Endodermal cell (in vitro differentiated cells): ENCODE measurements around the gene TCEANC2. TPM values are rescaled to one million over a fixed set of nuclear protein-coding genes. Genes with fewer than 3 reads are reported as not detected.
A peak's percentile ranks its signal among the peaks of the same experiment; 100 is the strongest.

Experiments used
- DNase-seq: peaks from one replicate; pipeline ENCODE4 v3.0.0-alpha.2; 2017
- H3K27ac ChIP-seq: 2 replicates; pipeline ENCODE4 v1.5.1; 2013; ENCODE audit warnings: mild to moderate bottlenecking, low read depth, low read length, moderate library complexity
- H3K27me3 ChIP-seq: 2 replicates; pipeline ENCODE4 v1.6.1; 2013; ENCODE audit warnings: mild to moderate bottlenecking, low read length, moderate library complexity; ENCODE audit not compliant: insufficient read depth, control insufficient read depth, poor library complexity, severe bottlenecking
- H3K36me3 ChIP-seq: 2 replicates; pipeline ENCODE4 v1.7.0; 2013; ENCODE audit warnings: mild to moderate bottlenecking, low read length, moderate library complexity; ENCODE audit not compliant: control insufficient read depth, insufficient read depth
- H3K4me1 ChIP-seq: one replicate; pipeline ENCODE4 v1.7.0; 2013; ENCODE audit warnings: low read length; ENCODE audit not compliant: control insufficient read depth, insufficient read depth
- H3K4me3 ChIP-seq: 2 replicates; pipeline ENCODE4 v1.5.1; 2013; ENCODE audit warnings: mild to moderate bottlenecking, low read length, moderate library complexity
- H3K9ac ChIP-seq: 2 replicates; pipeline ENCODE4 v1.6.1; 2013; ENCODE audit warnings: mild to moderate bottlenecking, low read length, moderate library complexity; ENCODE audit not compliant: poor library complexity, severe bottlenecking; ENCODE audit errors: extremely low read depth
- H3K9me3 ChIP-seq: 2 replicates; pipeline ENCODE4 v1.6.1; 2013; ENCODE audit warnings: mild to moderate bottlenecking, low read length, moderate library complexity; ENCODE audit not compliant: control insufficient read depth
- H3K27ac Mint-ChIP-seq: 2 replicates; pipeline ENCODE4 v1.8.0; 2020; ENCODE audit warnings: mixed read lengths
- H3K27me3 Mint-ChIP-seq: 2 replicates; pipeline ENCODE4 v1.8.0; 2021; ENCODE audit warnings: mild to moderate bottlenecking, mixed read lengths; ENCODE audit not compliant: insufficient read depth
- H3K36me3 Mint-ChIP-seq: 2 replicates; pipeline ENCODE4 v1.8.0; 2020; ENCODE audit warnings: low read depth, mixed read lengths
- H3K4me1 Mint-ChIP-seq: 2 replicates; pipeline ENCODE4 v1.8.0; 2020; ENCODE audit warnings: mixed read lengths
- H3K4me3 Mint-ChIP-seq: 2 replicates; pipeline ENCODE4 v1.8.0; 2020; ENCODE audit warnings: mild to moderate bottlenecking, moderate library complexity, mixed read lengths
- H3K9me3 Mint-ChIP-seq: 2 replicates; pipeline ENCODE4 v1.8.0; 2020; ENCODE audit warnings: mild to moderate bottlenecking, mixed read lengths
- CTCF ChIP-seq: fragments of 200-600 bp; sonication (generic); conservative IDR thresholded peaks from 2 replicates; pipeline ENCODE4 v1.5.0; 2021; ENCODE audit warnings: antibody characterized with exemption, mild to moderate bottlenecking
- WGBS, 2 experiments: methylation state at CpG; one replicate each; pipeline versions ENCODE4 v1.1.5 to v1.1.7; 2013; ENCODE audit warnings: missing lambda C conversion rate in 2 of 2, mixed read lengths in 1 of 2; ENCODE audit not compliant: insufficient coverage in 1 of 2, insufficient read length in 1 of 2; 5-methylcytosine and 5-hydroxymethylcytosine counted together
- total RNA-seq, 2 donors: library from RNA; stranded (reverse); fragmentation: NEBNext Ultra II Directional in 1 of 2; extraction: Animal tissue kit (Norgen Biotek cat#: 25700) in 1 of 2; gene quantifications; 2 replicates in 1 of 2; 3 replicates in 1 of 2; pipeline ENCODE4 v1.2.1, GENCODE V29; 2021

The TCEANC2 gene
- total RNA-seq, 2 donors from 2014 or later: 5.9 to 6.6 TPM

- Histone ChIP-seq H3K9me3 (no peaks in the 10 kb centered on the region), H3K4me1 (peaks cover 11% of the 10 kb centered on the region), H3K27me3 (no peaks in the 10 kb centered on the region), H3K27ac (no peak overlapping the region), H3K36me3 (no peaks in the 10 kb centered on the region), H3K4me3 (peak overlapping the region; percentile 8), H3K9ac (peak overlapping the region; percentile 29)
- WGBS, 2 experiments: 71 to 90% methylated on average over 10 to 33 of the region's 33 CpGs
- Mint-ChIP-seq H3K4me1 (peaks cover 35% of the 10 kb centered on the region), H3K4me3 (peak overlapping the region; percentile 51), H3K27ac (peak overlapping the region; percentile 94), H3K36me3 (no peaks in the 10 kb centered on the region), H3K9me3 (no peaks in the 10 kb centered on the region), H3K27me3 (peaks cover 5% of the 10 kb centered on the region)
- no peak for DNase-seq
- TF ChIP-seq CTCF: no peak
These were observed 67.5 kb downstream of the TCEANC2 start for GRCh38 chr1:54120698-54121481.

DNA sequence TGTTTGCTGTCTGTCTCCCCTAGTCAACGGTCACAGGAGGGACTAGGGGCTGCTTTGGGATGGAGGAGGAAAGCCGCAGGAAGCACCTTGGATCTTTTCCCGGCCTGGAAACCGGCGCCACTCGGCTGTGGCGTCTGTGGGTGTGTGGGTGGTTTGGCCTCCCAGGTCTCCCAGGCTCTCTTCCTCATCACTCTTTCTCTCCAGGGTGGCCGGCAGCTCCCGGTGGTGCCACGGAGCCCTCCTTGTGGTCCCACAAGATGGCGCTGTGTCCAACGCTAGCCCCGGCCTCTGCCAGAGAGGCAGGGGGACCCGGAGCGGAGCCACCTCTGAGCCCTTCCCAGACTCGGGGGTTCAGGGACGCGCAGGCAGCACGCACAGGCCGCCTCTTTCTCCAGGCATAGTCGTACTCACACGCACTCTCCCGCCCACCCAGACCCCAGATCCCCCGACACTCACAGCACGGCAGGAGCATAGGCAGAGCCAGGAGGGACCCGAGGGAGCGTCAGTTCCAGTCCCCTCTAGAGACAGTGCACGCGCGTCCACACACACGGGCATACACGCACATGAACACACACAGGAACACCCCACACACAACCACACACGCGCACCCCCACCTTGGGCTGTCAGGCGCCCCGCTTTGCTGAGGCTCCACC, 68.2 kb downstream of the TCEANC2 start:
- DNase-seq: peak; percentile 96
- Mint-ChIP-seq H3K27me3 (peaks cover 5% of the 10 kb centered on the region), H3K9me3 (no peaks in the 10 kb centered on the region), H3K4me3 (peak overlapping the region; percentile 51), H3K27ac (peak overlapping the region; percentile 94), H3K36me3 (no peaks in the 10 kb centered on the region), H3K4me1 (peaks cover 28% of the 10 kb centered on the region)
- Histone ChIP-seq H3K27me3 (no peaks in the 10 kb centered on the region), H3K36me3 (no peaks in the 10 kb centered on the region), H3K9me3 (no peaks in the 10 kb centered on the region), H3K4me3 (peak overlapping the region; percentile 8), H3K27ac (no peak overlapping the region), H3K4me1 (peaks cover 7% of the 10 kb centered on the region), H3K9ac (peak overlapping the region; percentile 29)
- WGBS, 2 experiments: 15 to 26% methylated on average over 12 to 36 of the region's 36 CpGs
- TF ChIP-seq CTCF: peak; percentile 92

- H3K4me1 Mint-ChIP-seq: peaks cover 22% of the 10 kb centered on the region
These were observed 68.8 kb downstream of the TCEANC2 start for GRCh38 chr1:54122135-54122751.

More at GRCh38 chr1:54122135-54122751, 68.8 kb downstream of the TCEANC2 start:
- H3K27ac ChIP-seq: no peak overlapping the region
- peaks cover 6% of the 10 kb centered on the region for H3K4me1 ChIP-seq
- H3K9me3 Mint-ChIP-seq: no peaks in the 10 kb centered on the region
- DNase-seq: no peak
- peaks cover 5% of the 10 kb centered on the region for H3K27me3 Mint-ChIP-seq
- H3K27ac Mint-ChIP-seq: peak overlapping the region; percentile 94
- peak overlapping the region; percentile 29 for H3K9ac ChIP-seq
- H3K4me3 ChIP-seq: no peak overlapping the region
- no peaks in the 10 kb centered on the region for H3K36me3 ChIP-seq
- peak overlapping the region; percentile 51 for H3K4me3 Mint-ChIP-seq
- H3K36me3 Mint-ChIP-seq: no peaks in the 10 kb centered on the region
- no peak for TF ChIP-seq CTCF
- WGBS, 2 experiments: 65 to 72% methylated on average over 6 to 14 of the region's 14 CpGs
- no peaks in the 10 kb centered on the region for H3K27me3 ChIP-seq
- no peaks in the 10 kb centered on the region for H3K9me3 ChIP-seq
